NCI-H1436 (cell line): ENCODE data around the gene PPP1R12C.

Experiments
- DNase-seq: peaks from one replicate; lab custom pipeline; 2025; lab: John Stamatoyannopoulos, UW

The PPP1R12C gene

GRCh38 chr19:55042688-55043087, 74.7 kb downstream of the PPP1R12C start:
- no peak for DNase-seq

GRCh38 chr19:55042344-55042678, 75.1 kb downstream of the PPP1R12C start:
- DNase-seq: no peak

GRCh38 chr19:55041627-55042343, 75.7 kb downstream of the PPP1R12C start:
- DNase-seq: no peak

GRCh38 chr19:55041244-55041626, 76.2 kb downstream of the PPP1R12C start:
- DNase-seq: no peak
